Esophagus (tissue), 2 donors: ENCODE data around the gene INVS. TPM values are rescaled to one million over a fixed set of nuclear protein-coding genes. Genes with fewer than 3 reads are reported as not detected.

Source experiments
- H3K27ac ChIP-seq, 2 donors: one replicate each; pipeline ENCODE4 v1.5.1; 2013; ENCODE audit warnings: low read depth in 2 of 2, mild to moderate bottlenecking in 2 of 2, inconsistent platforms in 1 of 2, low read length in 1 of 2, moderate library complexity in 1 of 2
- H3K27me3 ChIP-seq, 2 donors: one replicate each; pipeline ENCODE4 v1.6.1; 2013; ENCODE audit warnings: low read length in 2 of 2, control low read depth in 1 of 2, mild to moderate bottlenecking in 1 of 2; ENCODE audit not compliant: insufficient read depth in 2 of 2, control insufficient read depth in 1 of 2
- H3K36me3 ChIP-seq, 2 donors: one replicate each; pipeline ENCODE4 v1.6.1; 2013; ENCODE audit warnings: low read length in 1 of 2; ENCODE audit not compliant: control insufficient read depth in 2 of 2, insufficient read depth in 2 of 2
- H3K4me1 ChIP-seq, 2 donors: one replicate each; pipeline ENCODE4 v1.6.1; 2013; ENCODE audit warnings: low read length in 1 of 2; ENCODE audit not compliant: control insufficient read depth in 2 of 2, insufficient read depth in 2 of 2
- H3K4me3 ChIP-seq, 2 donors: one replicate each; pipeline ENCODE4 v1.5.1; 2013; ENCODE audit warnings: low read length in 2 of 2, mild to moderate bottlenecking in 2 of 2, low read depth in 1 of 2, moderate library complexity in 1 of 2
- H3K9me3 ChIP-seq, 2 donors: one replicate each; pipeline ENCODE4 v1.6.1; 2013; ENCODE audit warnings: mild to moderate bottlenecking in 2 of 2, low read depth in 1 of 2, low read length in 1 of 2, moderate library complexity in 1 of 2; ENCODE audit not compliant: control insufficient read depth in 2 of 2, insufficient read depth in 1 of 2
- WGBS, 2 donors: extraction: QIAGEN DNeasy Blood & Tissue Kit; methylation state at CpG; one replicate each; pipeline ENCODE4 v1.1.7; 2013; 5-methylcytosine and 5-hydroxymethylcytosine counted together
- polyA plus RNA-seq, 2 donors: library from polyadenylated mRNA; stranded (reverse); fragments of 200-250 nt; gene quantifications; one replicate each; pipeline ENCODE4 v1.2.3, GENCODE V29; 2013
- donor health status: healthy with polysubstance abuse.
- donor health status: Bipolar disorder and iron deficiency.

Gene INVS
- polyA plus RNA-seq, 2 donors, result 3.2 to 3.3 TPM

GRCh38 chr9:100269656-100270055 is 170.6 kb downstream of the INVS start:
- peaks cover 4 to 5% of the 10 kb centered on the region in 2 donors for H3K36me3 ChIP-seq
- no peaks in the 10 kb centered on the region for H3K9me3 ChIP-seq
- H3K4me3 ChIP-seq, result no peak overlapping the region
- 90 to 100% methylated on average over 1 of the region's 1 CpG for WGBS, 2 donors
- H3K27me3 ChIP-seq, result no peaks in the 10 kb centered on the region
- no peaks in the 10 kb centered on the region for H3K4me1 ChIP-seq
- H3K27ac ChIP-seq, result no peak overlapping the region

GRCh38 chr9:100277166-100277979 is 178.3 kb downstream of the INVS start:
- 77 to 81% methylated on average over 5 of the region's 5 CpGs for WGBS, 2 donors
- Histone ChIP-seq H3K9me3 (no peaks in the 10 kb centered on the region), H3K27ac (no peak overlapping the region), H3K4me3 (no peak overlapping the region), H3K27me3 (no peaks in the 10 kb centered on the region), H3K36me3 (peaks cover 8 to 9% of the 10 kb centered on the region in 2 donors), H3K4me1 (no peaks in the 10 kb centered on the region)

- peaks cover 6 to 7% of the 10 kb centered on the region in 2 donors for H3K36me3 ChIP-seq
- 94 to 96% methylated on average over 2 of the region's 2 CpGs for WGBS, 2 donors
- H3K27ac ChIP-seq, result no peak overlapping the region
- H3K27me3 ChIP-seq, result no peaks in the 10 kb centered on the region
- no peaks in the 10 kb centered on the region for H3K4me1 ChIP-seq
- peaks cover 0 to 3% of the 10 kb centered on the region in 2 donors for H3K9me3 ChIP-seq
- H3K4me3 ChIP-seq, result no peak overlapping the region
These were observed 182.0 kb downstream of the INVS start for GRCh38 chr9:100281066-100281465.

GRCh38 chr9:100281676-100282387 is 182.8 kb downstream of the INVS start:
- peaks cover 0 to 3% of the 10 kb centered on the region in 2 donors for H3K9me3 ChIP-seq
- H3K27ac ChIP-seq, result no peak overlapping the region
- H3K4me1 ChIP-seq, result no peaks in the 10 kb centered on the region
- 88 to 90% methylated on average over 7 of the region's 7 CpGs for WGBS, 2 donors
- peaks cover 6 to 7% of the 10 kb centered on the region in 2 donors for H3K36me3 ChIP-seq
- no peaks in the 10 kb centered on the region for H3K27me3 ChIP-seq
- H3K4me3 ChIP-seq, result no peak overlapping the region

GRCh38 chr9:100282388-100282719 is 183.3 kb downstream of the INVS start:
- no peak overlapping the region for H3K27ac ChIP-seq
- H3K27me3 ChIP-seq, result no peaks in the 10 kb centered on the region
- no peak overlapping the region for H3K4me3 ChIP-seq
- 89 to 92% methylated on average over 4 of the region's 4 CpGs for WGBS, 2 donors
- peaks cover 7 to 8% of the 10 kb centered on the region in 2 donors for H3K36me3 ChIP-seq
- H3K4me1 ChIP-seq, result no peaks in the 10 kb centered on the region
- peaks cover 0 to 3% of the 10 kb centered on the region in 2 donors for H3K9me3 ChIP-seq

DNA sequence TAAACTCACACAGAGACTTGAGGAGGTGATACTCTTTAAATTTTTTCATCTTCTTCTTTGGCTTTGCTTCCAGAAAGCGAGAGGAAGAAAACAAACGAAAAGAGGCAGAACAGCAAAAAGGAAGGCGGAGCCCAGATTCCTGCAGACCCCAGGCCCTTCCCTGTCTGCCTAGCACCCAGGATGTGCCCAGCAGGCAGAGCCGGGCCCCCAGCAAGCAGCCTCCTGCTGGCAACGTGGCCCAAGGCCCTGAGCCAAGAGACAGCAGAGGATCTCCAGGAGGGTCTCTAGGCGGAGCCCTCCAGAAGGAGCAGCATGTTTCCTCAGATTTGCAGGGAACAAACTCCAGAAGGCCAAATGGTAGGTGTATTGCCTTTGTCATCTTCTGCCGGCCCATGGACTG is 185.2 kb downstream of the INVS start:
- H3K4me3 ChIP-seq, result no peak overlapping the region
- no peaks in the 10 kb centered on the region for H3K27me3 ChIP-seq
- H3K9me3 ChIP-seq, result peaks cover 0 to 3% of the 10 kb centered on the region in 2 donors
- peaks cover 7 to 11% of the 10 kb centered on the region in 2 donors for H3K36me3 ChIP-seq
- WGBS, 2 donors, result 83 to 88% methylated on average over 7 of the region's 7 CpGs
- no peaks in the 10 kb centered on the region for H3K4me1 ChIP-seq
- no peak overlapping the region for H3K27ac ChIP-seq

- Histone ChIP-seq H3K27ac (no peak overlapping the region), H3K9me3 (peaks cover 0 to 3% of the 10 kb centered on the region in 2 donors), H3K27me3 (no peaks in the 10 kb centered on the region), H3K4me3 (no peak overlapping the region), H3K4me1 (no peaks in the 10 kb centered on the region), H3K36me3 (peaks cover 4 to 11% of the 10 kb centered on the region in 2 donors)
These were observed 186.0 kb downstream of the INVS start for GRCh38 chr9:100285080-100285479.

DNA sequence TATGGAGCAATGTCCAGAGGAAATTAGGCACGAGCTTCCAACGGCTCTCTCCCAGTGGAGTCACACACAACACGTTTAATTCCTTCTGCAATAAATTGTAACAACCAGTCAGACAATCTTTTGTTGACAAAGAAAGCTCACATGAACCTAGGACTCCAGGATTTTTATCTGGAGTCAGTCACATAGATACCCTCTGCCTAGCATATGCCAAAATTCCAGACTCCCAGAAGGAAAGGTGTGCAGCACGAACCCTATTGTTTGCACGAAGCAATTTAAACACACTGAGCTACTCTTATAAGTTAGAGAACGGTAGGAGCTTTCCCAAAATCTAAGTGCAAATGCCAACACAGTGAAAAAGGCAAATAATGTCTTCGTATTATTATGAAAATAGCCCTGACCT is 186.6 kb downstream of the INVS start:
- Histone ChIP-seq H3K4me3 (no peak overlapping the region), H3K36me3 (peaks cover 4 to 11% of the 10 kb centered on the region in 2 donors), H3K27ac (no peak overlapping the region), H3K9me3 (peaks cover 0 to 3% of the 10 kb centered on the region in 2 donors), H3K4me1 (no peaks in the 10 kb centered on the region), H3K27me3 (no peaks in the 10 kb centered on the region)
- WGBS, 2 donors, result 97% methylated on average over 7 of the region's 7 CpGs

- H3K9me3 ChIP-seq, result peaks cover 0 to 3% of the 10 kb centered on the region in 2 donors
- 90 to 95% methylated on average over 6 of the region's 6 CpGs for WGBS, 2 donors
- H3K27me3 ChIP-seq, result no peaks in the 10 kb centered on the region
- no peak overlapping the region for H3K4me3 ChIP-seq
- peaks cover 2 to 11% of the 10 kb centered on the region in 2 donors for H3K36me3 ChIP-seq
- H3K4me1 ChIP-seq, result no peaks in the 10 kb centered on the region
- no peak overlapping the region for H3K27ac ChIP-seq
These were observed 187.2 kb downstream of the INVS start for GRCh38 chr9:100286257-100286656.
